ENCODE results near the gene FKBP5. TPM values are rescaled to one million over a fixed set of nuclear protein-coding genes. Genes with fewer than 3 reads are reported as not detected.
"Not testable (repeated sequence)": the region's sequence is repeated elsewhere in the genome, so short reads cannot be mapped to it uniquely, and the experiment has no call there.

The FKBP5 gene
- polyA plus RNA-seq, 5 donors: 15.8 to 19.5 (median 16.6) TPM

GRCh38 chr6:35589904-35590303 lies 98.8 kb downstream of the FKBP5 start:
- DNase-seq: no peak

GRCh38 chr6:35589201-35589739 lies 99.4 kb downstream of the FKBP5 start:
- DNase-seq: no peak

- no peak for DNase-seq
Measured at GRCh38 chr6:35587167-35587566, 101.5 kb downstream of the FKBP5 start.

- no peak for DNase-seq
Measured at GRCh38 chr6:35586542-35586941, 102.2 kb downstream of the FKBP5 start.

GRCh38 chr6:35585658-35586057 lies 103.1 kb downstream of the FKBP5 start:
- no peak for DNase-seq

GRCh38 chr6:35583893-35584688 lies 104.6 kb downstream of the FKBP5 start:
- peak in 1 of 2 donors; percentile 74 for DNase-seq

- DNase-seq: no peak
Measured at GRCh38 chr6:35582315-35582714, 106.4 kb downstream of the FKBP5 start.

GRCh38 chr6:35581633-35582032 lies 107.1 kb downstream of the FKBP5 start:
- no peak for DNase-seq

GRCh38 chr6:35580836-35581235 lies 107.9 kb downstream of the FKBP5 start:
- no peak for DNase-seq

- DNase-seq: no peak
Measured at GRCh38 chr6:35576682-35577081, 112.0 kb downstream of the FKBP5 start.

GRCh38 chr6:35573495-35574110 lies 115.1 kb downstream of the FKBP5 start:
- no peak for DNase-seq

- DNase-seq: not testable (repeated sequence)
Measured at GRCh38 chr6:35570885-35571330, 117.8 kb downstream of the FKBP5 start.

GRCh38 chr6:35569011-35569461 lies 119.7 kb downstream of the FKBP5 start:
- no peak for DNase-seq

GRCh38 chr6:35566794-35567193 lies 121.9 kb downstream of the FKBP5 start:
- no peak for DNase-seq

GRCh38 chr6:35564733-35565132 lies 124.0 kb downstream of the FKBP5 start:
- no peak for DNase-seq

GRCh38 chr6:35562060-35562459 lies 126.7 kb downstream of the FKBP5 start:
- DNase-seq: peak; percentile 51 to 59

GRCh38 chr6:35561113-35561512 lies 127.6 kb downstream of the FKBP5 start:
- no peak for DNase-seq

GRCh38 chr6:35558571-35558970 lies 130.1 kb downstream of the FKBP5 start:
- no peak for DNase-seq

GRCh38 chr6:35557239-35557638 lies 131.5 kb downstream of the FKBP5 start:
- DNase-seq: no peak

- DNase-seq: no peak
Measured at GRCh38 chr6:35554811-35555210, 133.9 kb downstream of the FKBP5 start.

GRCh38 chr6:35553315-35553714 lies 135.4 kb downstream of the FKBP5 start:
- no peak for DNase-seq

GRCh38 chr6:35552285-35552917 lies 136.3 kb downstream of the FKBP5 start:
- no peak for DNase-seq
